Bladder microvascular endothelial cell (primary cell): ENCODE data around the gene CWC22. TPM values are rescaled to one million over a fixed set of nuclear protein-coding genes. Genes with fewer than 3 reads are reported as not detected.

ENCODE experiments used
- total RNA-seq: library from RNA; depleted of rRNA; stranded (reverse); fragments of >200 nt; gene quantifications from 2 replicates; pipeline ENCODE4 v1.2.3, GENCODE V29; 2014

CWC22 gene
- total RNA-seq, result 7.8 and 18.2 TPM in 2 replicates

DNA sequence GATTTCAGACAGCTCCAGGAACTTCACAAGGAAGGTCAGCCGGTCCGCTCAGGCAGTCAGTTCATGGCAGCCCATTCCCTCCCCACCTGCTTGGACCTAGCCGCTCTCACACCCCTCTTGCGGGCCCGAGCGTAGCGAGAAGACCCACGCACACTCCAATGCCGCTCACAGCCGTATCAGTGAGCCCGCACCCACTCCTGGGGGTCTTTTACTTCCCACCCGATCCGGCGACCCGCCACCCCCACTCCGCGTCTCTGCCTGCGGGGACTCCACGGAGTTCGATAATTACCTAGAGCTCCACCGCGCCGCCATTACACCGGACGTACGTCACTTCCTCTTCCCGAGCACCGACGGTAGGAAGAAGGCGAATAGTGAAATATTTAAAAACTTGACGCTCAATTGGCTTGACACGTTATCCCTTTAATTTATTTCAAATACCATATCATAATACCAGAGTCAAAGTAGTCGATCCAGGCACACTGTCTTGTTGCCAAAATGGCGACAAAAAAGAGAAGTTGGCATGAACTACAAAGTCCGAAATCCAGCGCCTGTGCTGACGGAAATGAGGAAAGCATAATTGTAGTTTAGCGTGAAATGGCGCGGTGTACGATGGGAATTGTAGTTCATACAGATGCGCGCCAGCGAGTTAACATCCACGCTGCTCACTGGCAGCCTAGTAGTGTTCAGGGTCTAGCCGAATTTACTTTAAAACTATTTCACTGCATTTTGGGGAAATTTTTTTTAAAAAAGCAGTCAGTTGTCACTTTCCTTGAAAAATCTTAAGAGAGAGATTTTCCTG lies at the start of gene CWC22:
Gene CWC22 (minus strand): TSS at position 517 of the 799 bp plus-strand sequence. CDS start 13,956 bp downstream, outside the sequence.

Other genes with a start within 250 kb of the CWC22 start
- not detected in 2 replicates for gene ZNF385B, start 145.7 kb downstream of the CWC22 start, total RNA-seq